ENCODE data around the gene MAN1C1.

Gene MAN1C1

DNA sequence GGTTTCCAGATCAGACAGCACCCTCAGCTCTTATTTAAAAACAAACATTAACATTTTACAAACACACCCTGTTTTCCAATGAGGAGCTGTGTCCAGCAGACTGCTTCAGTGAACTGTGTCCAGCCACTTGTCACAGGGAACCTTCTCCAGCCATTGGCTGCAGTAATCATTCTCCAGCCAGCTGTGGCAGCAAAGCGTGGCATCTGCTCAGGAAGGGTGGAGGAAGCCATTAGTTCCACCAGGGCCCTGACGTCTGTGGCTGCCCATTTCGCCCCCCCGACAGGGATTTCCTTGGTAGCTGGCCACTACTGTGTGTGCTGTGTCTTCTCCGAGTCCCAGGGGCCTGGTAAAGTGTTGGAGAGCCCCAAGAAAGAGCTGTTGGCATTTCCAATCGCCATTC lies 120.5 kb downstream of the MAN1C1 start:
- DNase-seq (ENCODE audit: low read depth, low spot score): no peak

DNA sequence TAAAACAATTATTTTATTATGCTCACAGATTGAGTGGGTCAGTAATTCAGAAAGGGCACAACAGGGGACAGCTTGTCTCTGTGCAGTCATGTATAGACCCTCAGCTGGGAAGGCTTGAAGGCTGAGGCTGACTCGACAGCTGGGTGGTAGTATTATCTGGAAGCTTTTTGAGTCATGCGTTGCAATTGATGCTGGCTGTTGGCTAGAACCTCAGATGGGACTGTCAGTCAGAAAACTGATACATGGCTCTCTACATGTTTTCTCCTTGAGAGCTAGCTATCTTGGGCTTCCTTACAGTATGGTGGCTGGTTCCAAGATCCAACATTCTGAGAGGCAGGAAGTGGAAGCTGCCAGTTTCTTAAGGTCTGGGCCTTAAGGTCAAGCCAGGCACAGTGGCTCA lies 121.9 kb downstream of the MAN1C1 start:
- DNase-seq (ENCODE audit: low read depth, low spot score): no peak

DNA sequence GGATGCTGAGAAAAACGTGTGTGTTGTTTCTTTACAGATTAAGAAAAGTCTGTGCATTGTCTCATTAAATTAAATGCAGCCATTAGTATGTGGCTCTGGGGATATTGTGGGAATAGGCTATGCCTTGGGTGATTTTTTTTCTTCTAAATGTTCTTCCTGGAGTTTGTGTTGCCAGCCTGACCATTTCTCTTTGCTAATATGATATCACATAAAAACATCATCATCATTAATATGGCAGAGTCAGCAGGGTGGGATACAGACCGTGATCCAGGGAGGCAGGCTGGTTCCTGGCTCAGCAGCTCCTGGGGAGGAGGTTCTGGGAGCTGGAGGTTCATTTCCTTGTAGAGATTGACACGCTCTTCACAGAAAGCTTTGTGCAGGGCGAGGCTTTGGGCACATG lies 122.8 kb downstream of the MAN1C1 start:
- no peak for DNase-seq (ENCODE audit: low read depth, low spot score)

DNA sequence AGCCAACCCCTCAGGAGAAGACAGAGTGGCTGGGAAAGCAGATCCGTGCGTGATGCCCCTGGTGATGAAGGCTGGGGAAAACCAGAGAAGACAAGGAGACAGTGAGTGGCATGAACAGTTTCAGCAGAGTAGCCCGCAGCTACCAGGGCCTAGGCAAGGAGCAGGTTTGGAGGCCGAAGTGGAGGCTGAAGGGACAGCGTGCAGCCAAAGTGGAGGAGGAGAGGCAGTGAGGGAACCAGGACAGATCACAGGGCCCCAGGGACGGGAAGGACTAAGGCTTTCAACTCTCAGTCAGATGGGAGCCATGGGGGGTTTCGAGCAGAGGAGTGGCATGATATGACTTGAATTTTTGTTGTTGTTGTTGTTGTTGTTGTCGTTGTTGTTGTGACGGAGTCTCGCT lies 123.5 kb downstream of the MAN1C1 start:
- DNase-seq (ENCODE audit: low read depth, low spot score): no peak

DNA sequence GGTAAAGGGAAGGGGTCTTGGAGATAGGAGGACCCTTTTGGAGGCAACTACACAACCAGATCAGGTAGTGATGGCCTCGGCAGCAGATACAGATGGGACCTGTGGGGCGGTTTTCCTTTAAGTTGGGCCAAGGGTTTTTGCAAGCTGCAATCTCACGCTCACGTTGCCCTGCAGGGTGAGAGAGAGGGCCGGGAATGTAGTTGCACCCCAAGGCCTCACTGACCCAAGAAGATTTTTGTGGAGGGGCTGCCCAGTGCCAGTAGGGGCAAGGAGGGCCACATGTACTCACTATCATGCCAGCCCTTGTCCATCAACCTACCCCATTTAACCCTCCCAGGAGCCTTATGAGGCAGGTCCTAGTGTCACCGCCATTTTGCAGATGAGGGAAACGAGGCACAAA lies 125.7 kb downstream of the MAN1C1 start:
- DNase-seq (ENCODE audit: low read depth, low spot score): no peak

DNA sequence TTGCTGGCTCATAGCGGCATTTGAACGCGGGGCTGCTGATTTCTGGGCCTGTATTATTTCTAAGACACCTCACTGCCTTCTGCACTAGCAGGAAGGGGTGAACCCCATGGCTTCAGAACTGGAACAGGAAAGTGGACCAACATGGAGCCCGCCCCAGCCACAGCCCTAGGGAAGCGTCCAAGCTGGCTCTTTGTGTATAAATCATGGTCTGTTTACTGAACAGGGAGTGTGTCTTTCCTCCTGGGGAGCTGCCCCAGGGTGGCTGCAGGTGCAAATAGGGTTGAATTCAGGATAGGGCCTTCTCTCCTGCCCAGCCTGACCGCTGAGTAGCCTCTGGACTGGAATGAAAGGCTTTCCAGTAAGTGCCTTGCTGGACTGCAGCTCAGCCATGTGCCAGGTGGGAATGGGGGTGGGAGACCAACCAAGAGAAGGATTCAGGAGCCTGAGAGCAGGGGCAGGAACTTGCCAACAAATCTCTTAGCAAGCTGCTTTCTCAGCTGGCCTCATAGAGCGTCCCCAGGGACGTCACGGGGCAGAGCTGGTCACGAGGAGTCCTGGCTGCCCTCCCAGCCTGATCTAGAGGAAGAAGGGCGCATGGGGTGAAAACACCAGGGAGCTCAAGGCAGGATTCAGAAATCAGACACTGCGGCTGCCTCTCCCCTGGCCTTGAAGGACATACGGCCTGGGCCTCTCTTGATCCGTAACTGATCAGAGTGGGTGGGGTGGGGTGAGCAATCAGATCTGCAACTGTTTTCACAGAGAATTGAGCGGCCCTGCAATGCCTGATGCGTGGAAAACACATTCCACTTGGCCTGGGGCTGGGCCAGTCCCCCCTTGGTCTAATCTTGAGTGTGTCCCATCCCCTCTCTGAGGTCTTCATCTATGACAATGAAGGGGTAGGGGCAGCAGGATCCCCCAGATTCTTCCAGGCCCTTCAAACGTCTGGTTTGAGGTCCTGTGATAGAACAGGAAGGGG lies 126.9 kb downstream of the MAN1C1 start:
- peak; percentile 98 for DNase-seq (ENCODE audit: low read depth, low spot score)

DNA sequence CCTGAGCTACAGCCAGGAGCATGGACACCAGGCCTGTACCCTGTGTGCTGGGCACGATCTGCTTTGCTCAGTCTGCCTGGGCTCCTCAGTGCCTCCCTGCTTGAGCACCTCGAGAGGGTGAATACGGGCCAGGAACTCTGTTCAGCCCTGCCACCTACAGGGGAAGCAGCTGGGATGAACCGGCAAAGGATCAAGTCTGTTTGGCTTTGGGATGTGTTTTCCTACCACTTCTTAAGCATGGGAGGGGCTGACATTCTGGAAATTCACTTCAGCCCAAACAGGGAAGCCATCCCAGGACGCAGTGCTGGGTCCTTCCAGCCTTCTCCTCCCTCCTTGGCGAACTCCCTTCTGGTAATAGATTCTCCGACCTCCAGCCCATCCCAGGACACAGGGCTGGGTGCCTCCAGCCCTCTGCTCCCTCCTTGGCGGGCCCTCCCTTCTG lies 127.6 kb downstream of the MAN1C1 start:
- peak; percentile 64 for DNase-seq (ENCODE audit: low read depth, low spot score)

DNA sequence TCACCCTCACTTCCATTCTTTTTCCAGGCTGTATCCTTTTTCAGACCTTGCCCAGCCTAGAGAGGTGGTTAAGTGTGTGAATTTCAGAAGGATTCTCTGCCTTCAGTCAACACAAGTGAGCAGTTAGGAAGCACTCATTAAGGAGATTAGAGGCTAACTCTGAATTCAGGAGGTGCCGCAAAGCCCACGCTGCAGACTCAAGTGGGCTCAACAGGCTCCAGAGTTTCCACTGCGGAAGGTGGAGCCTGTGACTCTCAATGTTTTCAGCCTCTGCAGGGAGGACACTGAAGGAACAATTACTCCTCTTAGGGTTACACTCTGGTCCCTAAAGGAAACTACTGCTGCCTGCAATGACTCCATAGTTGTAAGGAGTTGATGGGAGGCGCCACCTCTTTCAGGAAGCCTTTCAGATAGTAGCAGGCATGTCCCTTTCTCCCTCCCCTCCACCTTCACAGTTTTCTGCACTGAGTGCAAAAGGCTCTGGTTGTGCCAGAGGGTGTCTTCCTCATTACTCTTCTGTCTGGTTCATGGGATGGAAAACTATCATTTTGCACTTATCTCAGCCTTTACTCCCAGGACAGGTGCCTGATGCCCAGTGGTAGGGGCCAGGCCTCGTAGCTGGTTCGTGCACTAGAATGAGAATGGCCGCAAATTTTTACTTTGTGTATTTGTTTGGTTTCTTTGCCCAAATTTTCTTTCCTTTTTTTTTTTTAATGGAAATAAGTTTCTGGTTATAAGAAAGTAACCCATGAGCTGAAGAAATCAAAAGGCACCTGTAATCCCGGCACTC lies 128.2 kb downstream of the MAN1C1 start:
- no peak for DNase-seq (ENCODE audit: low read depth, low spot score)

DNA sequence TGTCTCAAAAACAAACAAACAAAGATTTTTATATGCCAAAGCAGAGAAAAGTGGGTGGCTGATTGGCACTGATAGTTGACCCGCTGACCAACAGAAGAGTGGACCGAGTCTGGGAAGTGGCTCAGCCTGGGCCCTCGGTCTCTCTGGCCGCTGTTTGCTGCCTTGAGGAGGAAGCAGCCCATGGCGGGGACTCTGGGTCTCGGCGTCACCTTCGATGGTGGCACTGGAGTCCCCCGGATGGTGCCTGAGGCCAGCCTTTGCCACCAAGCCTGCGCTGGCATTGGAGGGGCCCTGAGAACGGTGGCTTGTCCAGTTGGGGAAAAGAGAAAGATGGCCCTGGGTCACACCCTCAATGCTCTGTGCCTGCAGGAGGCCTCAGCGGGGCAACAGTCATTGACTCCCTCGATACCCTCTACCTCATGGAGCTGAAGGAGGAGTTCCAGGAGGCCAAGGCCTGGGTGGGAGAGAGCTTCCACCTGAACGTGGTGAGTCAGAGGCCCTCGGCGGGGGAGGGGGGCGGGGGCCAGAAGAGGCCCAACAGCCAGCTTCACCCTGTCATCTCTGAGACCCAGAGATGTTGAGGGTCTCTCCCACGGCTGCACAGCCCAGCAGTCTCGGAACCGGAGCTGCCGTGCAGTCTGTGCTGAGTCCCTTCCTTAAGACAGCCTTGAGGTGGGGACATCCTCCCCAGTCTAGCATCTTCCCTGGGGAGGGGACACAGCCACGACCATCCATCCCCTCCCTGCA lies 129.9 kb downstream of the MAN1C1 start:
- no peak for DNase-seq (ENCODE audit: low read depth, low spot score)

DNA sequence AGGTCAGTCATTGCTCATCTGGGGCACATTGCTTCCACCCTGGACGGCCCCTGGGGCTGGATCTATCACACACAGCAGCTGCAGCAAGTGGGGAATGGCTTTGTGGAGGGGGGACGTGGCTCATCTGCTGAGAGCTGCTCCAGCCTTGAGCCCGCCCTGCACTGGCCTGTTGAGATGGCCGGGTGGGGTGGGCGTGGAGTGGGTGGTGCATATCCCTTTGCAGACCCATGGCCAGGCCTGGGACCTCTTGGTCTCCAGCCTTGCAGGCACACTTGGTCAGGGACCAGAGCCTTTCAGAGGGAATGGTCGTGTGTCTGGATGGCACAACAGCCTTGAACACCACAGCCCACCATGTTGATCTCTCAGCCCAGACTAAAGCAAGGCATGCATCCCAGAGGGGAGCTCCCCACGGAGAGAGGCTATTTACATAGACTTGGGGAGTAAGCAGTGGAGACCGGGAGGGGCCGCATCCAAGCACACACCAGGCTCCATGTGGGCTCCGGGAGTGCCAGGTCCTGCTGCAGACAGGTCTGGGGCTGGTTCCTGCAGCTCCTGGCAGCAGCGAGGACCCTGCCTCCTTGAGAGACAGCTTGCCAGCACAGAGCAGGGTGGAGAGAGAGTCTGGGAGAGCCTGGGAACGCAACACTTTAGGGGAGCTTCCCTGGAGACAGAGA lies 130.6 kb downstream of the MAN1C1 start:
- DNase-seq (ENCODE audit: low read depth, low spot score): no peak

DNA sequence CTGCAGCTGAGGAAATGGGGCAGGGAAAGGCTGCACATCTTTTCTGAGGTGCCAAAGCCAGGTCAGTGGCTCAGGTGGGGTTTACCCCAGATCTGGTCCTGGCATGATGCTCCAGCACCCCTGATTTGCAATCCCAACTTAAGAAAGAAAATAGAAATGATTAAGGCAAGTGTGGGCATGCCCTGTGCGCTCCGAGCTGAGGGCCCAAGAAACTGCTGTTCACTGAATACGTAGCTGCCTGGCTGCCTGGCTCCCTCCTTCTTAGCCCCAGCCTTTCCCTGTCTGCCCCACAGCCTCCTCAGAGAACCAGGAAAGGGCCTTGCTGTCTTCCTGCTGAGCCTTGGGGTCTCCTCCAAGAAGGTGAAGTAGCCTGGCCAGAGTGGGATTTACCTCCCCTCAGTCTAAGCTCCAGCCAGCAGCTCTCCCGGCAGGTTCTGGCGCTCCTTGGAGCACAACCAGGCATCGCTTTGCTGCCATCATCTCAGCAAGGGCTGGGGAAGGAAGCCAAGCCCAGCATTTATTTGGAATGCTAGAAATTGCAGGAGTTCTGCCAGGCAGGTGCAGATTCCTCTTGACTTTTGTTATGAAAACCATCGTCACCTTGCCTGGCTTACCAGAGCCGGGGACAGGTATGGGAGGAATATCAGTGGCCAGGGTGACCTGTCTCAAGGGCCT lies 132.1 kb downstream of the MAN1C1 start:
- DNase-seq (ENCODE audit: low read depth, low spot score): no peak

DNA sequence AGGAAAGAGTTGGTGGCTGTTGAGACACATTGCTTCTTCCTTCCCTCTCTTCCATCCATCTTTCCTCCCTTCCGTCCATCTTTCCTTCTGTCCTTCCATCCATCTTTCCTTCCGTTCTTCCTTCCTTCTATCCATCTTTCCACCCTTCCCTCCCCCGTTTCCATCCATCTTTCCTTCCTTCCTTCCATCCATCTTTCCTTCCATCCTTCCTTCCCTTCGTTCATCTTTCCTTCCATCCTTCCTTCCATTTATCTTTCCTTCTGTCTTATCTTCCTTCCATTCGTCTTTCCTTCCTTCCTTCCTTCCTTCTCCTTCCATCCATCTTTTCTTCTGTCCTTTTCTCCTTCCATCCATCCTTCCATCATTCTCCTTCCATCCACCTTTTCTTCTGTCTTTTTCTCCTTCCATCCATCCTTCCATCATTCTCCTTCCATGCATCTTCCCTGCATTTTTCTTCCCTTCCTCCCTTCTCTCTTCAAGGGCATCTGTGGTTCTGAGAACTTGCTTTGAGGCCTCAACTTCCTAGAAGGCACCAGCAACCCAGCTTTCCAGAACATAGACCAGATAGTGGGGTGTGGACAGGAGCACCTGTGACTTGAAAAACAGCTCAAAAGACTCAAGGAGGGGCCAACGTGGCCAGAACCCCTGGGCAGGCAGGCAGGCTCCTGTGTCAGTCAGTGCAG lies 134.5 kb downstream of the MAN1C1 start:
- no peak for DNase-seq (ENCODE audit: low read depth, low spot score)

DNA sequence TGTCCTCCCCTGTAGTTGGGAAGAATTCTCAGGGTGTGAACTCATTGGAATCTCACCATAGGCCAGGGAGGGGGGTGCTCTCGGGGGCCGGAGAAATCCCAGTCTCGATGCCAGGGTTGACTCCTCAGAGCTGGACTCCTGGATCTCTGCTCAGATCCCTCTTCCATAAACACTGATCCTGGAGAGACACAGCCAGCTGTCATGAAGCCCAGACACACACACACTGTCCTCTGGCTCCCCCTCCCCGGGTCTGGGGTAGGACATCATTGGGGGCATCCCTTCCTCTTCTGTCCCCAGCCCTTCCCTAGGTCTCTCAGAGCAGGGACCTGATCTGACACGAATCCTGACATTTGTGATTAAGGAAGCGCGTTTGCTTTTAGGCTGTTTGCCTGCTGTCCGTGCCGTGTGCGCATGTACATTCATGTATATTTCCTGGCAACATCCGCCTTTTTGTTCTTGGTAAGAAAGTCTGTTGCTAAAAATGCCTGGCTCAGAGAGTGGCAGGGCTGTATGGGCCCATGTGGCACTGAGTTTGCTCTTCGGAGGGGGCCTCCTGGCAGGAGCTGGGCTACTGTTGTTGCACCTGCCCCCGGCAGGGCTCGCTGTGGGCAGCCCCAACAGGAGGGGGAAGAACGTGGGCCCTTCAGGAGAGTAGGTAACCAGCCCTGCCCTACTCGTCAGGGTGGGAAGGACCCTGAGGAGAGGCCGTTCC lies 138.0 kb downstream of the MAN1C1 start:
- DNase-seq (ENCODE audit: low read depth, low spot score): no peak

DNA sequence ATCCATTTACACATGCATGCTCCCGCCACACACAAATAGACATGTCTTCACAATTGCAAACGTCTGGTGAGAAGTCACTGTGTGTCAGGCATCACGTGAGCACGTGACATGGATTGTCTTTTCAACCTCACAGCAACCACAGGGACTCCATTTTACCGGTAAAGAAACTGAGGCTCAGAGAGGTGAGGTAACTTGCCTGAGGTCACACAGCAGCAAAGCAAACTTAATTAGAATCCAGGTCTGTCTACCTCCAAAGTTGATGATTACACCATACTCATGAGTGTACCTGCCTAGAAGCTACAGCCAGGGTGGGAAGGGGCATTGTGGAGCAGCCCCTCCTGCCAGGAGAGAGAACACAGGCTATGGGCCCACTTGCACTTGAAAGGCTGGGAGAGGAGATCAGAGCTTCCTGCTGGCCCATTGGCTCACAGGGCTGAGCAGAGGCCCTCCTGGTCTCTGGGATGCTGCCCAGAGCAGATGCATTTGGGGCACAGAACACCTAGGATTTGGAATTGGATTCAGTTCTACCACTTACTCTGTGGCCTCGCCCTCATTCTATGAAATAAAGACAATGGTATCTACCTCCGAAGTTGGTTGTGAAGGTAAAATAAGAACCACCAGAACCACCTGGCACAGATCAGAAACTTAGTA lies 139.0 kb downstream of the MAN1C1 start:
- DNase-seq (ENCODE audit: low read depth, low spot score): no peak

DNA sequence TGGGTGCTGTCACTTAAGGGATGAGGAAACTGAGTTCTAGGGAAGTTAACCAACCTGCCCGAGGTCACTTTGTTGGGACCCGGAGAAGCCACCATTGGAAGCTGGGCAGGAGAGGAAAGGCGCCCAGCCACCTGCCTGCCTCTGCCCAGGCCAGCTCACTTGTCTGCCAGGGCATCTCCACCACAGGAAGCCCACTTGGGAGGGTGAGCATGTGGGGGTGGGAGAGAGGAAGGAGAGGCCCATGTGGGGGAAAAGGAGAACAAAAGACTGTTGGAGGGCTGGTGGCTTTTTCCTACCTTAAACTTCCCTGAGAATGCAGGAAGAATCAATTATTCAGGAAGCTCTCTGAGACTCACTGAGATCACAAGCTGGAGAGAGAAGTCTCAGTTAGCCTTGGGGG lies 139.6 kb downstream of the MAN1C1 start:
- no peak for DNase-seq (ENCODE audit: low read depth, low spot score)

DNA sequence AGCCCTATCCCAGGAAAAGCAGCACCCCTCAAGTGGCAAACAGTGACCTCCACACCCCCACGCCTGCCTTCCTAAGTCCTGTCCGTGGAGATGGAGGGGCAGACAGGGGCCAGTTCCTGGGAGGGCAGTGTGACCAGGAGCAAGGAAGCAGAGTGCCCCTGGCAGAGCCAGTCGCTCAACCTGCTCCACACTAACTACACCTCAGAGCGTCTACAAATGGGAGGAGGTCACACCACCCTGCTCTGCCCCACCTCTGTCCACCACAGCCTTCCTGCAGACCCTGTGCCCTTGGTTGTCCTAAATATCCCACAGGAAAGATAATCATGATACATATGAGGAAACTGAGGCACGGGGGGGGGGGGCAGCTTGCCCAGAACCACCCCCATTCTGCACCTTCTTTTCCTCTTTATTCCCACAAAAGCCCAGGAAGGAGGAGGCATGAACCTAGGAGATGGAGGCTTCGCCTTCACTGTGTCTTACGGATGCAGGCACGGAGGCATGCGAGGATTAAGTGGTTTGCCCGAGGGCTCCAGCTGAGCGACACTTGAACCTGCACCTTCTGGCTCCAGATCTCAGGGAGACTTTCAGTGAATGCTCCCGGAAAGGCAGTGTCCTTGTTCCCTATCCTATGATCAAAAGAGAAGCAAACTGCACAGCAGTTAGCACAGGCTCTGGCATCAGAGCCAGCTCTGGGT lies 140.7 kb downstream of the MAN1C1 start:
- no peak for DNase-seq (ENCODE audit: low read depth, low spot score)

DNA sequence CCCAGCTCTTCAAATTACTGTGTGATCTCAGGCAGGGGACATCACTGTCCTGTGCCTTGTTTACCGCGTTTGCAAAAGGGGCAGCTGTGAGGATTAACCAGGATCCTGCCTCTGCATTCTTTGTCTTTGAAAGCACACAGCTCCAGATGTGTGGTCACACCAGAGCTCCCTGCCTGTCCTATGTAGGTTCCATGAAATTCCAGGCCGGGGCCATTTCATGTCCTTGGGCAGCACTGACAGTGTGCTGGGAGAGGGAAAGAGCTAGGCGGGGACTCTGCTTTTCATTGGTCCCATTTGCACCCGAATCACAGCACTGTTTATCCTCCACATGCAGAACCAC lies 141.2 kb downstream of the MAN1C1 start:
- DNase-seq (ENCODE audit: low read depth, low spot score): no peak

DNA sequence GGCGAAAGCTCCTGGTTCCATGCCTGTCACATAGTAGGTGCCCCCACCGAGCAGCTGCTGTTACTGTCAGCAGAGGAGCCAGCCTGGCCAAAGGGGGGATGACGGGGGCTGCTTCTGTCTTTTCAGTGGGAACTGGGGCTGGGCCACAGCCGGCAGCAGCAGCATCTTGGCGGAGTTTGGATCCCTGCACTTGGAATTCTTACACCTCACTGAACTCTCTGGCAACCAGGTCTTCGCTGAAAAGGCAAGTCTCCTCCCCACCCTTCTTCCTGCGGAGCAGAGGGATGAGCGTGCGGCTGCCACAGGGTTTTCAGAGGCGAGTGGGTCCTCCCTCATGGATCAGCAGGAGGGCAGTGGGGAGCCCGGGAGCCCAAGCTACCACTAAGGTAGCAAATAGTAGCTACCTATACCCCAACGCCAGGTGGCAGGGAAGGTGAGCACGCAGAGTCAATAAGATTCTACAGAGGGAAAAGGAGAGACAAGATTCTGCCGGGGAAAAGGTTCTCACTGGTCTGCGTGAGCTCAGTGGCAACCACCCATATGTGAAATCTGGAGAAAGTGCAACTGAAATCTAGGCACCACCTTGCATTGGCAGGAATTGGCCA lies 142.0 kb downstream of the MAN1C1 start:
- DNase-seq (ENCODE audit: low read depth, low spot score): no peak

All from brain pericyte (primary cell).